ENCODE data around the gene LRWD1.
"Not testable (repeated sequence)": the region's sequence is repeated elsewhere in the genome, so short reads cannot be mapped to it uniquely, and the experiment has no call there.

LRWD1 gene

DNA sequence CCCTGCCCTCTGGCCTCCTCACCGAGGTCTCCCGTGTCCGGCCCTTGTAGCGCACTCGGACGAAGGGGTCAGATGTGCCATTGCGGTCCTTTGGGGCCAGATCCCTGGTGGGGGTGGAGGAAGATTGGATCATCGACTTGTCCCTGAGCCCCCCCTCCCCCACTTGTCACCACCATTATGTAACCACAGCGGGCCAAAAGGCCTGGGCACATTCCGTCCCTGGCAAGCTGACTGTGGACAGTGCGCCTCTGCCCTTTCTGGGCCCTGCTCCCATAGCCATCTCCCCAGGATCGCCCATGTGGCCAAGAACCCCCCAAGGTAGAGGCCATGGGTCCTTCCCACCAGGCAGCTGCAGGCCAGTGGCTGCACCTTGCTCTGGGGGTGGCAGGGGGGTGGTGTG, 38.4 kb downstream of the LRWD1 start:
- not testable (repeated sequence) for DNase-seq

DNA sequence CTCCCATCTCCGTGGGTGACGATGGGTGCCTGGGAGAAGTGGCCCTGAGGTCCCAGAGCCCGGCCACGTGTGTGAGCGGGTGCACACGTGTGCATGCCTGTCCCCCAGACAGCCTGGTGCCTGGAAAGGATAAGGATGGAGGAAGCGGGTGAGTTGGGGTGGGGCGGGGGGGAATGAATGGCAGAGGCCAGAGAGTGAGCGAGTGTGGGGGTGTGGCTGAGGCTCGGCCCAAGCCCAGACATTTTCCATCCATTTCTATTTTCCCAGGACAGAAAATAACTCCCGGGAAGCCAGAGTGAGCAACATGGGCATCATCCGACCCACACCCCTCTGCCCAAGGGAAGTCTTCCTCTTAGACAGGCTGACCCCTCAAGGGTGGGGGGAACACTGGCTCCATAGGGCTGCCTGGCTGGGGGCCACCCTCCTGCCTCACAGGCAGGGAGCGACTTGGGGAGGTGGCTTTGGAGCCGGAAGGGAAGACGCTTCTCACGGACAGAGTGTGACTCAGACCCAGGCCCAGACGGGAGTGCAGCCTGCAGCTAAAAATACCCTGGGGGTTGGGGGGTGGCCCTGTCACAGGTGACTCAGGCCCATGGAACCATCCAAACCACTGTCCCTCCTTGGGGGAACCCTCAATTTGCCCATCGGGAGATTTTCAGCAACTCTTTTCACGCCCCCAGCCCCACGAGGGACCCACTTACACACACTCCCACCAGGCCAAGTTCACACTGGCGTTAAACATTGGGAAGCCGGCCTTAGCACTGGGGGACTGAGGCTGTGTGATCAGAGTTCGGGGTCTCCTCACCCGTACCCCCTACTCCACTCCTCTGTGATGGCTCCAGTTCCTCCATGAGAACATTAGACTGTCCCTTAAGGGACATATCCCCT, 40.8 kb downstream of the LRWD1 start:
- DNase-seq, result not testable (repeated sequence)

DNA sequence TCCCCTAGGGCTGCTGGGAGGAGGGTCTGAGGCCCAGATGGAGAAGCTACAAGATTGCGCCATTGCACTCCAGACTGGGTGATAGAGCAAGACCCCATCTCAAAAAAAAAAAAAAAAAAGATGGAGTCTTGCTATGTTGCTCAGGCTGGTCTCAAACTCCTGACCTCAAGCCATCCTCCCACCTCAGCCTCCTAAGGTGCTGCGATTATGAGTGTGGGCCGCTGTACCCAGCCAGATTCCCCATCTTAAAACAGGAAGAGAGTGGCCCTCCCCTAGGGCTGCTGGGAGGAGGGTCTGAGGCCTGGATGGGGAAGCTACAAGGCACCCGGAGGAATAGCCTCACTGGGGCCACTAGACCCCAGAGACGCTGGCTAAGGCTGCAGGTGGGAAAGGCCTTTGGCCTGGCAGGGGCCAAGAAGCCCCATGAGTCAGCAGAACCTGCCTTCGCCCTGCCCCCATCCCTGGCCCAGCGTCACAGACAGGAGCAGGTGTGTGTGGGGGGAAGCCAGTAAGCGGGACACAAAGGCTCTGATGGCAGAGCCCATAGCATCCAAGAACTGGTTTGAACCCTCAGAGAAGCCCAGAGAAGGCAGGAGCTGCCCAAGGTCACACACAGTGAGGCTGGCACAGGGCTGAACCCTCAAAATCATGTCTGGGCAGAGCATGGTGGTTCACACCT, 42.8 kb downstream of the LRWD1 start:
- DNase-seq, result not testable (repeated sequence)

DNA sequence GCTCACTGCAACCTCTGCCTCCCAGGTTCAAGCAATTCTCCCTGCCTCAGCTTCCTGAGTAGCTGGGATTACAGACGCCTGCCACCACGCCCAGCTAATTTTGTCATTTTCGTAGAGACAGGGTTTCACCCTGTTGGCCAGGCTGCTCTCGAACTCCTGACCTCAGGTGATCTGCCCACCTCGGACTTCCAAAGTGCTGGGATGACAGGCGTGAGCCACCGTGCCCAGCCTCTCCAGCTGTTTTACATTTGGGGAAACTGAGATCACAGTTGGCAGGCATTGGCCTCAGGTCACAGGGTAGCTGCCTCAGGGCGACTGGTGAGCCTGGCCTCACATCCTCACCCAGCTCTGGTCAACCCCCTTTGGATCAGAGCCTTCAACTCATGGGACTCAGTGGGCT, 45.8 kb downstream of the LRWD1 start:
- not testable (repeated sequence) for DNase-seq

DNA sequence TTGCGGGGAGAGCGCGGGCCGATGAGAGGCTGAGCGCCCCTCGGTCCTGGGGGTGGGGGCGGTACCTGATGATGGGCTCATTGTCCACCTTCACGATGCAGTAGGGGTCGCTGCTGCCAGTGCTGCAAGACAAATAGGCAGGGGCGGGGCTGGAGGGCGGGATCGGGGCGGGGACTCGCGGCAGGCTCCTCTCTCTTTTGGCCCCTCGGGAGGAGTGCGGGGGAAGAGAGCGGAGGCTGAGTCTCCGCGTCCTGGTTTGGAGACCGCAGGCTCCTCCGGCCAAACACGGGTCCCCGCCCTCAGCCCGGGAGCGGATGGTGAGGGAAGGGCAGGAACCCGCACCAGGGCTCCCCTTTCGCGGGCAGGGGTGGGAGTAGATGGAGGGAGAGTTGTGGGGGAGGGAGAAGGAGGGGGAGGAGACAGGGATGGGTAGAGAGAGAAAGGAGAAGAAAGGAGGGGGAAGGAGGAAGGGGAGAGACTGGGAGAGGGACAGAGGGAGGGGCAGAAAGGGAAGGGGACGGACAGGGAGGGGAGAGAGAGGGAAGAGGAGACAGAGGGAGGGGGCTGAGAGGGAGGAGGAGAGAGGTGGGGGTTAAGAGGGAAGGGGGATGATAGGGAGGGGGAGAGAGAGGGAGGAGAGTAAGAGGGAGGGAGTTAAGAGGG, 47.2 kb downstream of the LRWD1 start:
- not testable (repeated sequence) for DNase-seq

DNA sequence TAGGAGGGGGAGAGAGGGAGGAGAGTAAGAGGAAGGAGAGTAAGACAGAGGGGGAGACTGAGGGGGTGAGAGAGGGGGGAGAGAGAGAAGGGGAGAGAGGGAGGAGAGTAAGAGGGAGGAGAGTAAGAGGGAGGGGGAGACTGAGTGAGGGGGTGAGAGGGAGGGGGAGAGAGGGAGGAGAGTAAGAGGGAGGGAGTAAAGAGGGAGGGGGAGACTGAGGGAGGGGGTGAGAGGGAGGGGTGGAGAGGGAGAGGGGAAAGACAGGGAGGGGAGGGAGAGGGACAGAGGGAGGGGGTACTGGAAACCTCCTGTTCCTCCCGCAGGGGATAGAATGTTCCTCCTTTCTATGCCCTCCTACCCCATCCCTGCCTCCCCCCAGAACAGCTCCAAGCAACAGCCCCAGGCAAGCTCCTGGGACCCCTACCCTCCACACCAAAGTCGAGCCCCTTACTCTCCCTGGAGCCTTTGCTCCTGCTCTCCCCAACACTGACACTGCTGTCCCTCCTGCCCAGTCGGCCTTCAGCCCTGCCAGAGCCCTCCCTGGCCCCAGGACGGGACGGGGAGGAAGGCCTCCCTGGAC, 47.9 kb downstream of the LRWD1 start:
- peak; percentile 94 for DNase-seq

DNA sequence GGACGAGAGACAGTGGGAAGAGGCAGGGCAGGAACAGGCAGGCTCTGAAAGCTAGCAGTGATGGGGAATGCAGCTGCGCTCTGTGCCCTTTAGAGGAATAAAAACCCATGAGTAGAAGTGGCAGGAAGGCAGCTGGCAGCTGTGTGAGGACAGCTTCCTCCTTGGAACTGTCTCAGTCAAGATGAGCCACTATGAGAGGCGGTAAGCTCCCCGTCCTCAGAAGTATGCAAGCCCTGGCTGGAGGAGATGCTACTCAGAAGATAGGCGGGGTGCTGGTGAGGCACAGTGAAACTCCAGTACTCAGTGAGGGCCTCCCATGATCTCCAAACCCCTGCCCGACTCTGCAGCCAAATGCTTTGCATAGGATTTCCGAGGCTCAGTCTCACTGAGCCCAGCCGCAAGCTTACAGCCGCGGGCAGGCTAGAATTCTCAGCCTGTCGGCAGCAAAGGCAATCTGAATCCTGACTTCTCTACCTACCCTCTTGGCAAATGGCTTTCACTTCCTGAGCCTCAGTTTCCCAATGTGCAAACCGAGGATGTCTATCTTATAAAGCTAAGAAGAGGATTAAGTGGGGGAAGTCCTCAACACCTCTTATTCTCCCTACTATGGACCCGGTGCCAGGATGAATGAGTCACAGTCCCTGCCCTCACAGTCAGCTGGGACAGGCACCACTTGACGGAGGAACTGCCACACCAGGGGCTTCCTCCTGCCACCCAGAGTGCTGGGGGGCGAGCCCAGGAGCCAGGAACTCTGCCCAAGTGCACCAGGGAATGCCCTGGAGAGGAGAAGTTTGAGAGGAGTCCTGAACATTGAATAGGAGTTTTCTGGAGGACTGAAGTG, 50.3 kb downstream of the LRWD1 start:
- not testable (repeated sequence) for DNase-seq

DNA sequence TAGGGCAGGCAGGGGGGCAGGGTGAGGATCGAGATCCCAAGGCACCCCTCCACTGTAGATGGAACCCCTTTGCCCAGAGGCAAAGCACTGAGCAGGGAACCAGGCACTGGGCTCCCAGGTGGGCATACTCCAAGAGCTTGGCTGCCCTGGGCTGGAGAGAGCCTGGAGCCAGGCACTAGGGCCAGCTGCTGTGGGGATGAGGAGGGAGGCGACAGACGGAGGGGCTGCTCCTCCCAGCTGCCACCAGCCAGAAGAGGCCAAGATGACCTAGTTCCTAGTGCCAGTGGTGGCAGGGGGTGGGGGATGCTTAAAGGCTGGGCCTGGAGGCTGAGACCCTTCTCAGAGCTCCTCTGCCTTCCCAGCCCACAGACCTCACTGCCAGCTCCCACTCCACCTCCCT, 51.1 kb downstream of the LRWD1 start:
- not testable (repeated sequence) for DNase-seq

DNA sequence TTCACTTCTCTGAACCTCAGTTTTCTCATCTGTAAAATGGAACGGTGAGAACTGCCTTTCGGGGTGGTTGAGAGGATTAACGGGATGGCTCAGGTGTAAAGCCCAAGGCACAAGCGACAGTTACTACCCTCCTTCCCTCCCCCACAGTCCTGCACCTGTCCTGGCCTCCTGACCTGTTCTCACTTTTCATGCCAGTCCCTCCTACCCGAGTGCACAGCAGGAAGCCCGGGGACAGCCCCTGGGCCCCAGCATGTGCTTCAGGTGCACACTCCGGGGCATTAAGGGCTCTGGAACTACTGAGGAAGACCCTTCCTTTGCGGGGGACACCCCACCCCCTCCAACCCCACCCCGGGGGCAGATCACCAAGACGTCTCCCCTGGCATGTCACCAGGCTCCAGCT, 52.2 kb downstream of the LRWD1 start:
- not testable (repeated sequence) for DNase-seq

DNA sequence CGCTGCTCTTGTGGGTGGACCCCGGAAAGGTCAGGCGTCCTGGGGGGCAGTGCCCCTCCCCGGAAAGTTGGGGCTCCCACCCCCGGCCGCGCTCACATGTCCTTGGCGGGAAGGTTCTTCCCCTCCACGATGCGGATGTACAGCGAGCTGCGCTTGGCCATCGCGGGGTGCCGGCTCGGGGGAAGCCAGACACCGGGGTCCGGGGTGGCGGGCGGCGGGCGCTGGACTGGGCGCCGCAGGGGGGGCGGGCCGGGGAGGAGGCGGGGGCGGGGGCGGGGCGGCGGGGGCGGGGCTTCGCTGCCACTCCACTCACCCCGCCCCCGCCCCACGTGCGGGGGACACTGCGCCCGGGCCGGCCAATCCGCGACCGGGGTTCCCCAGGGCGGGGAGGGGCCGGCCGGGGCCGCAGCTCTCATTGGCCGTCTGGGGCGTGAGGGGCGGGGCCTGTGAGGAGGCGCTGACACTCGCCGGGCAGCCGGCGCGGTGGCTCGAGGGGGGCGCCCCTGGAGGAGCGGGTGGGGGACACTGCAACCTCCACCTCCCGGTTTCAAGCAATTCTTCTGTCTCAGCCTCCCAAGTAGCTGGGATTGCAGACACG, 52.9 kb downstream of the LRWD1 start, which contains the start of gene RASA4B:
Gene RASA4B, minus strand, starts transcription at position 228 of the 598 bp plus-strand sequence. Its CDS starts 67 bp downstream, at position 161.
- peak; percentile 52 for DNase-seq

DNA sequence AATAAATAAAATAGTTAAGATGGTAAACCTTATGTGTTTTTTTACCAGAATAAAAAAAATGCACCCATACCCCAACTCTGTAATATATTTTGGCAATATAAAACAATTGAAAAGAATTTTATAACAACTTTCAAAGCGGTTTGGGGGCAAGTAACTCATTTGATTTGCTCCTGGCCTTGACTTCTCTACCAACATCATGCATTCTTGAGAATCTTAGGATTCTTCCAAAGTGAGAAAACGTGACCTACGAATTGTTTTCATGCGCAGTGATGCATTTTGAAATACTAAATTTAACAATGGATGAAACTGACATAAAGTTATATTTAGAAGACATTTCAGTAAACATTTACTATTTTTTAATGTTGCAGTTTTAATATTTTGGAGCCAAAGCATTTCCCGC, 56.0 kb downstream of the LRWD1 start:
- not testable (repeated sequence) for DNase-seq
